GM23338 (cell line): ENCODE measurements around the gene CCAR1. TPM values are rescaled to one million over a fixed set of nuclear protein-coding genes. Genes with fewer than 3 reads are reported as not detected.
"Not testable (repeated sequence)": the region's sequence is repeated elsewhere in the genome, so short reads cannot be mapped to it uniquely, and the experiment has no call there.

Experiments
- ATAC-seq: fragments of 200-7000 bp; cut with Tn5 transposase; 3 replicates; pipeline ENCODE4 v1.9.1; 2020
- DNase-seq: peaks from one replicate; pipeline ENCODE4 v3.0.0-alpha.2; 2015; ENCODE audit warnings: low spot score
- H2AFZ ChIP-seq: fragments of 200-600 bp; sonication (generic); 2 replicates; pipeline ENCODE4 v1.8.0; 2016; ENCODE audit warnings: antibody characterized with exemption, mild to moderate bottlenecking, moderate library complexity
- H3F3A ChIP-seq: fragments of 200-600 bp; sonication (generic); replicated peaks from 2 replicates; pipeline ENCODE4 v1.8.0; 2017; ENCODE audit warnings: antibody characterized with exemption, mixed run types, low read depth
- H3K27ac ChIP-seq: fragments of 200-600 bp; sonication (generic); 2 replicates; pipeline ENCODE4 v1.6.1; 2016; ENCODE audit warnings: low read depth
- H3K27me3 ChIP-seq: fragments of 200-600 bp; sonication (generic); 2 replicates; pipeline ENCODE4 v1.8.0; 2016; ENCODE audit warnings: mild to moderate bottlenecking, mixed run types, moderate library complexity; ENCODE audit not compliant: insufficient read depth
- H3K36me3 ChIP-seq: fragments of 200-600 bp; sonication (generic); 2 replicates; pipeline ENCODE4 v1.8.0; 2016; ENCODE audit warnings: mild to moderate bottlenecking; ENCODE audit not compliant: insufficient read depth
- H3K4me1 ChIP-seq: fragments of 200-600 bp; sonication (generic); 2 replicates; pipeline ENCODE4 v1.8.0; 2016; ENCODE audit warnings: mild to moderate bottlenecking, moderate library complexity; ENCODE audit not compliant: insufficient read depth
- H3K4me2 ChIP-seq: fragments of 200-600 bp; sonication (generic); 2 replicates; pipeline ENCODE4 v1.7.1; 2017; ENCODE audit warnings: mixed run types
- H3K4me3 ChIP-seq: fragments of 200-600 bp; sonication (generic); 2 replicates; pipeline ENCODE4 v1.6.1; 2016; ENCODE audit warnings: mixed run types
- H3K79me2 ChIP-seq: fragments of 200-600 bp; sonication (generic); replicated peaks from 2 replicates; pipeline ENCODE4 v1.8.0; 2017; ENCODE audit warnings: mild to moderate bottlenecking; ENCODE audit not compliant: insufficient read depth
- H3K9me2 ChIP-seq: fragments of 200-600 bp; sonication (generic); 2 replicates; pipeline ENCODE4 v1.8.0; 2017; ENCODE audit not compliant: insufficient read depth
- H4K20me1 ChIP-seq: fragments of 200-600 bp; sonication (generic); replicated peaks from 2 replicates; pipeline ENCODE4 v1.8.0; 2017; ENCODE audit warnings: mild to moderate bottlenecking; ENCODE audit not compliant: insufficient read depth
- H3K27ac Mint-ChIP-seq: 2 replicates; pipeline ENCODE4 v1.8.0; 2020; ENCODE audit warnings: inconsistent platforms, mild to moderate bottlenecking, moderate library complexity, mixed read lengths
- H3K27me3 Mint-ChIP-seq: 3 replicates; pipeline ENCODE4 v1.8.0; 2022; ENCODE audit warnings: low read depth, mild to moderate bottlenecking, moderate library complexity, mixed read lengths, inconsistent platforms; ENCODE audit not compliant: insufficient read depth, poor library complexity
- H3K36me3 Mint-ChIP-seq: 3 replicates; pipeline ENCODE4 v1.8.0; 2021; ENCODE audit warnings: low read depth, mild to moderate bottlenecking, inconsistent platforms, moderate library complexity, mixed read lengths
- H3K4me1 Mint-ChIP-seq: 3 replicates; pipeline ENCODE4 v1.8.0; 2020; ENCODE audit warnings: mild to moderate bottlenecking, inconsistent platforms, mixed read lengths
- H3K4me3 Mint-ChIP-seq: 3 replicates; pipeline ENCODE4 v1.8.0; 2021; ENCODE audit warnings: moderate library complexity, mild to moderate bottlenecking, inconsistent platforms, mixed read lengths
- H3K9me3 Mint-ChIP-seq: 3 replicates; pipeline ENCODE4 v1.8.0; 2020; ENCODE audit warnings: moderate library complexity, mild to moderate bottlenecking, inconsistent platforms, mixed read lengths
- CREB1 ChIP-seq: fragments of 250-450 bp; sonication (Bioruptor Pico); IDR thresholded peaks from 2 replicates; pipeline ENCODE4 v1.5.0; 2020; ENCODE audit warnings: low read depth, mild to moderate bottlenecking, moderate library complexity
- EZH2 ChIP-seq: fragments of 200-600 bp; sonication (generic); IDR thresholded peaks from one replicate; pipeline ENCODE4 v1.8.0; 2017; ENCODE audit warnings: antibody characterized with exemption, mild to moderate bottlenecking, low read depth; ENCODE audit not compliant: unreplicated experiment
- EZH2phosphoT487 ChIP-seq: fragments of 200-600 bp; sonication (generic); IDR thresholded peaks from one replicate; pipeline ENCODE4 v1.8.1; 2018; ENCODE audit warnings: antibody characterized with exemption; ENCODE audit not compliant: unreplicated experiment
- JUNB ChIP-seq: IDR thresholded peaks from one replicate; pipeline ENCODE4 v1.6.1; 2016; ENCODE audit warnings: antibody characterized with exemption; ENCODE audit not compliant: unreplicated experiment
- POLR2AphosphoS5 ChIP-seq: IDR thresholded peaks from 2 replicates; pipeline ENCODE4 v1.6.1; 2016; ENCODE audit warnings: antibody characterized with exemption, low read depth
- ZNF114 ChIP-seq: fragments of 250-450 bp; sonication (Bioruptor Pico); IDR thresholded peaks from 2 replicates; pipeline ENCODE4 v1.5.0; 2020; ENCODE audit warnings: mild to moderate bottlenecking, moderate library complexity
- microRNA-seq: library from miRNA; unstranded; fragments of <30 nt; microRNA quantifications from one replicate; pipeline ENCODE4, GENCODE V29; 2017
- polyA plus RNA-seq: library from polyadenylated mRNA; unstranded; fragments of >200 nt; fragmentation: Nextera tagmentation; extraction: Ambion mirVana; gene quantifications from 2 replicates; pipeline ENCODE4 v1.2.1, GENCODE V29; 2016
- small RNA-seq: library from RNA; depleted of rRNA; stranded (forward); fragments of <200 nt; gene quantifications from one replicate; pipeline ENCODE3, GENCODE V24; 2014; ENCODE audit warnings: low replicate concordance
- total RNA-seq: library from RNA; depleted of rRNA; stranded (reverse); fragments of >200 nt; shearing (Covaris generic); gene quantifications from 2 replicates; pipeline ENCODE4 v1.2.3, GENCODE V29; 2014; rRNA removed
- TF ChIP-seq, protein P1 (sequence below), 2 experiments: fragments of 200-600 bp in 1 of 2; sonication (generic) in 1 of 2; conservative IDR thresholded peaks; 2 replicates each; pipeline versions ENCODE4 v1.5.1 to v1.6.1; 2016 to 2017; ENCODE audit warnings: antibody characterized with exemption in 2 of 2, low read depth in 2 of 2, mild to moderate bottlenecking in 2 of 2, moderate library complexity in 1 of 2
- TF ChIP-seq, protein P2 (sequence below): IDR thresholded peaks from 2 replicates; pipeline ENCODE4 v1.6.1; 2016; ENCODE audit warnings: antibody characterized with exemption

Gene CCAR1
- total and polyA plus RNA-seq, 2 experiments from 2014 or later: 118 to 121 TPM

DNA sequence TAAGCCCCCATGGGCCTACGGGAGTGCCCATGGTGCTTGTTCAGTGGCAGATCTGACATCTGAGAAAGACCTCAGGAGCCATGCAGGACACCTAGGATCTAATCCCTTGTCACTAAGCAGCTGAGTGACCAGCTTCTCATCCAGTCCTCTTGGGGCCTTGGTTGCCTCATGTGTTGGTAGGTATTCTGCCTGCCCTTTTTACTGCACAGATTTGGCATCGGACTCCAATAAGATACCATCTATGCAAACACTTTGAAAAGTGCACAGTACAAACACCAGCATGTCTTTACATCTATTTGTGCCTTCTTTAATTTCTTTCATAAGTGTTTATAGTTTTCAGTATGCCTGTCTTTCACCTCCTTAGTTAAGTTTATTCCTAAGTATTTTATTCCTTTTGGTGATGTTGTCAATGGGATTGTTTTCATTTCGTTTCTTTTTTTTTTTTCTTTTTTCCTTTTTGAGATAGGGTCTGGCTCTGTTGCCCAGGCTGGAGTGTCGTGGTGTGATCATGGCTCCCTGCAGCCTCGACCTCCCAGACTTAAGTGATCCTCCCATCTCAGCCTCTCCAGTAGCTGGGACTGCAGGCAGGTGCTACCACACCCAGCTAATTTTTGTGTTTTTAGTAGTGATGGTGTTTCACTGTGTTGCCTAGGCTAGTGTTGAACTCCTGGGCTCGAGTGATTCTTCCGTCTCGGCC, 116.7 kb downstream of the CCAR1 start (continued):
- TF ChIP-seq JUNB: no peak
- TF ChIP-seq CREB1 (CRISPR knock-in tag): no peak
- TF ChIP-seq, protein P1, sequence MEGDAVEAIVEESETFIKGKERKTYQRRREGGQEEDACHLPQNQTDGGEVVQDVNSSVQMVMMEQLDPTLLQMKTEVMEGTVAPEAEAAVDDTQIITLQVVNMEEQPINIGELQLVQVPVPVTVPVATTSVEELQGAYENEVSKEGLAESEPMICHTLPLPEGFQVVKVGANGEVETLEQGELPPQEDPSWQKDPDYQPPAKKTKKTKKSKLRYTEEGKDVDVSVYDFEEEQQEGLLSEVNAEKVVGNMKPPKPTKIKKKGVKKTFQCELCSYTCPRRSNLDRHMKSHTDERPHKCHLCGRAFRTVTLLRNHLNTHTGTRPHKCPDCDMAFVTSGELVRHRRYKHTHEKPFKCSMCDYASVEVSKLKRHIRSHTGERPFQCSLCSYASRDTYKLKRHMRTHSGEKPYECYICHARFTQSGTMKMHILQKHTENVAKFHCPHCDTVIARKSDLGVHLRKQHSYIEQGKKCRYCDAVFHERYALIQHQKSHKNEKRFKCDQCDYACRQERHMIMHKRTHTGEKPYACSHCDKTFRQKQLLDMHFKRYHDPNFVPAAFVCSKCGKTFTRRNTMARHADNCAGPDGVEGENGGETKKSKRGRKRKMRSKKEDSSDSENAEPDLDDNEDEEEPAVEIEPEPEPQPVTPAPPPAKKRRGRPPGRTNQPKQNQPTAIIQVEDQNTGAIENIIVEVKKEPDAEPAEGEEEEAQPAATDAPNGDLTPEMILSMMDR (conservative IDR thresholded peaks at IDR 0.05; ENCODE audit: low read depth in 2 of 2): no peak
- TF ChIP-seq ZNF114 (CRISPR knock-in tag): no peak
- TF ChIP-seq, protein P2, sequence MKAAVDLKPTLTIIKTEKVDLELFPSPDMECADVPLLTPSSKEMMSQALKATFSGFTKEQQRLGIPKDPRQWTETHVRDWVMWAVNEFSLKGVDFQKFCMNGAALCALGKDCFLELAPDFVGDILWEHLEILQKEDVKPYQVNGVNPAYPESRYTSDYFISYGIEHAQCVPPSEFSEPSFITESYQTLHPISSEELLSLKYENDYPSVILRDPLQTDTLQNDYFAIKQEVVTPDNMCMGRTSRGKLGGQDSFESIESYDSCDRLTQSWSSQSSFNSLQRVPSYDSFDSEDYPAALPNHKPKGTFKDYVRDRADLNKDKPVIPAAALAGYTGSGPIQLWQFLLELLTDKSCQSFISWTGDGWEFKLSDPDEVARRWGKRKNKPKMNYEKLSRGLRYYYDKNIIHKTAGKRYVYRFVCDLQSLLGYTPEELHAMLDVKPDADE: no peak
- TF ChIP-seq POLR2AphosphoS5: no peak
- no peak for TF ChIP-seq EZH2
- TF ChIP-seq EZH2phosphoT487: no peak

DNA sequence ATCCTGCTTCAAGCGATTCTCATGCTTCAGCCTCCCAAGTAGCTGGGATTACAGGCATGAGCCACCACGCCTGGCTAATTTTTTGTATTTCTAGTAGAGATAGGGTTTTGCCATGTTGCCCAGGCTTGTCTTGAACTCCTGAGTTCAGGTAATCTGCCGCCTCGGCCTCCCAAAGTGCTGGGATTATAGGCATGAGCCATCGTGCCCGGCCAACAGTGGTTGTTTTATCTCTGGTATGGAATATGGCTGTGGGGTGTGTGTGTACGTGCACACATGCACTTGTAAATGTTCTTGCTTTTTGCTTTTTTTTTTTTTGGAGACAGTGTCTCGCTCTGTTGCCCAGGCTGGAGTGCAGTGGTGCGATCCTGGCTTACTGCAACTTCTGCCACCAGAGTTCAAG, 119.6 kb downstream of the CCAR1 start:
- not testable (repeated sequence) for H3K4me3 Mint-ChIP-seq, H4K20me1 ChIP-seq, ATAC-seq, H3K4me2 ChIP-seq, H3K79me2 ChIP-seq, H3K36me3 Mint-ChIP-seq, DNase-seq, H3K27ac Mint-ChIP-seq, H3K36me3 ChIP-seq, H3K27ac ChIP-seq, H3K4me3 ChIP-seq, H3K9me3 Mint-ChIP-seq, H2AFZ ChIP-seq, H3K27me3 Mint-ChIP-seq, H3K27me3 ChIP-seq, H3K4me1 ChIP-seq, H3K9me2 ChIP-seq, H3F3A ChIP-seq, H3K4me1 Mint-ChIP-seq

Small RNAs within 50 kb of the gene (microRNA-seq; reads per million reads assigned to microRNA genes)
- not detected for gene MIR1254-1

Small RNAs within 50 kb of the gene (small RNA-seq; reads per million reads assigned to genes)
- gene MIR1254-1 (not detected), gene RF00019 (not detected)

Other genes with a start within 250 kb of the CCAR1 start
- 46.9 and 49.3 TPM in 2 replicates for gene DNA2, start 249.3 kb upstream of the CCAR1 start, total RNA-seq
- 19.7 and 25.6 TPM in 2 replicates for gene DNA2, start 249.3 kb upstream of the CCAR1 start, polyA plus RNA-seq
- gene SLC25A16, start 193.7 kb upstream of the CCAR1 start, total RNA-seq: 11.1 and 12.0 TPM in 2 replicates
- gene SLC25A16, start 193.7 kb upstream of the CCAR1 start, polyA plus RNA-seq: 7.1 and 7.2 TPM in 2 replicates
- 82.5 and 90.5 TPM in 2 replicates for gene TET1, start 160.9 kb upstream of the CCAR1 start, total RNA-seq
- gene TET1, start 160.9 kb upstream of the CCAR1 start, polyA plus RNA-seq: 32.5 and 37.2 TPM in 2 replicates
- 2.2 and 2.7 TPM in 2 replicates for gene STOX1, start 106.3 kb downstream of the CCAR1 start, total RNA-seq
- 1.6 and 1.7 TPM in 2 replicates for gene STOX1, start 106.3 kb downstream of the CCAR1 start, polyA plus RNA-seq
- 37.2 and 38.9 TPM in 2 replicates for gene DDX50, start 180.1 kb downstream of the CCAR1 start, total RNA-seq
- 33.0 and 37.2 TPM in 2 replicates for gene DDX50, start 180.1 kb downstream of the CCAR1 start, polyA plus RNA-seq
- 194 and 209 TPM in 2 replicates for gene DDX21, start 234.9 kb downstream of the CCAR1 start, total RNA-seq
- 130 and 138 TPM in 2 replicates for gene DDX21, start 234.9 kb downstream of the CCAR1 start, polyA plus RNA-seq